ENCODE data around the gene GDF2.

DNA sequence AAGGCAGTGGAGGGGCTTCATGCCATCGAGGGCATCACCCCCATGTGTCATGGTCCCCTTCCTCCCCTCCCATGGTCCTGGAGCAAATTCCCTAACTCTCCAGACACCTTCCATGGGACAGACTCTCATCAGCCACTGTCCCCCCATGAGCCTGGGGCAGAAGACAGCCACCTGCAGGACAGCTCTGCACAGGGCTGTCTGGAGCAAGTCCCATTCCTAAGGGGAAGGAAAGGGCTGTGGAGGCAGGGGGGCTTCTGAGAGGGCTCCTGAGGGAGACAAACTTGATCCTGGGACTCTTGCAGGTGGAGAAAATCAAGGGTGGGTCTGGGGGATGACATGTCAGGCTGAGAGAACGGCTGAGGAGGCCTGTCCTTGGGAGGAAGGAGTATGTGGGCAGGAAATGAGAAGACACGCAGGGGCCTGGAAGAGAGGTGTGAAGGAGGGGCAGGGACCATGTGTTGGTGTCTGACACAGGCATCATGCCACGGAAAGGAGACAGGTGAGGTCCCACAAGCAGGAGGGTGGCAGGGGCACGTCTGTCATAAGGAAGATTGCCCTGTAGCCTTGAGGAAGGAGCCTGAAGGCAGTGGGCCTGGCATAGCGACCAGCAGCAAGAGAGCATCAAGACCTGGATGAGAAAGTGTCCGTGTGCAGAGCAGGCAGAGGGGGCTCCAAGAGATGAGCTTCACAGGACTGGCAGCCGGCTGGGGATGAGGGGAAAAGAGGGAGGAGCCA lies 36.7 kb upstream of the GDF2 start:
- TF ChIP-seq, protein P1, sequence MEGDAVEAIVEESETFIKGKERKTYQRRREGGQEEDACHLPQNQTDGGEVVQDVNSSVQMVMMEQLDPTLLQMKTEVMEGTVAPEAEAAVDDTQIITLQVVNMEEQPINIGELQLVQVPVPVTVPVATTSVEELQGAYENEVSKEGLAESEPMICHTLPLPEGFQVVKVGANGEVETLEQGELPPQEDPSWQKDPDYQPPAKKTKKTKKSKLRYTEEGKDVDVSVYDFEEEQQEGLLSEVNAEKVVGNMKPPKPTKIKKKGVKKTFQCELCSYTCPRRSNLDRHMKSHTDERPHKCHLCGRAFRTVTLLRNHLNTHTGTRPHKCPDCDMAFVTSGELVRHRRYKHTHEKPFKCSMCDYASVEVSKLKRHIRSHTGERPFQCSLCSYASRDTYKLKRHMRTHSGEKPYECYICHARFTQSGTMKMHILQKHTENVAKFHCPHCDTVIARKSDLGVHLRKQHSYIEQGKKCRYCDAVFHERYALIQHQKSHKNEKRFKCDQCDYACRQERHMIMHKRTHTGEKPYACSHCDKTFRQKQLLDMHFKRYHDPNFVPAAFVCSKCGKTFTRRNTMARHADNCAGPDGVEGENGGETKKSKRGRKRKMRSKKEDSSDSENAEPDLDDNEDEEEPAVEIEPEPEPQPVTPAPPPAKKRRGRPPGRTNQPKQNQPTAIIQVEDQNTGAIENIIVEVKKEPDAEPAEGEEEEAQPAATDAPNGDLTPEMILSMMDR (conservative IDR thresholded peaks at IDR 0.05; ENCODE audit: low read depth, low read length) = no peak
- no peak for TF ChIP-seq EZH2 (IDR thresholded peaks at IDR 0.05; ENCODE audit: borderline replicate concordance, low read depth, low read length, poor library complexity, severe bottlenecking)
